H1 (cell line): Measurements from ENCODE around the gene XRRA1. TPM values are rescaled to one million over a fixed set of nuclear protein-coding genes. Genes with fewer than 3 reads are reported as not detected.

Experiments
- CTCF ChIA-PET: fragments of 300-600 bp; sonication (Branson Sonifier 250); formaldehyde crosslinking; loops from one replicate; lab custom pipeline; 2021; ENCODE audit not compliant: partially characterized antibody; lab: Charles Lee
- POLR2A ChIA-PET: fragments of 300-600 bp; sonication (Branson Sonifier 250); formaldehyde crosslinking; loops from one replicate; lab custom pipeline; 2021; ENCODE audit warnings: inconsistent platforms; ENCODE audit not compliant: partially characterized antibody; lab: Charles Lee
- DNase-seq, 2 experiments: peaks; one replicate each; pipeline versions ENCODE4 v3.0.0 to v3.0.0-alpha.2; 2010 to 2022; ENCODE audit warnings: low spot score in 2 of 2, low read depth in 1 of 2, mixed read lengths in 1 of 2
- FAIRE-seq: peaks from 2 replicates; lab custom pipeline; 2011; peaks lifted over from hg19 to GRCh38; lab: Jason Lieb, UNC
- H2AFZ ChIP-seq: 2 replicates; pipeline ENCODE4 v1.8.1; 2012; ENCODE audit warnings: low read length, inconsistent platforms
- H2AK5ac ChIP-seq: 2 replicates; pipeline ENCODE4 v1.6.1; 2013; ENCODE audit warnings: low read depth, low read length
- H2BK120ac ChIP-seq: replicated peaks from 2 replicates; pipeline ENCODE3; 2013; ENCODE audit warnings: low read depth, low read length, inconsistent platforms
- H2BK12ac ChIP-seq: 2 replicates; pipeline ENCODE4 v1.6.1; 2013; ENCODE audit warnings: low read depth, low read length
- H2BK15ac ChIP-seq: 2 replicates; pipeline ENCODE4 v1.6.1; 2013; ENCODE audit warnings: low read length
- H2BK20ac ChIP-seq: 2 replicates; pipeline ENCODE4 v1.6.1; 2013; ENCODE audit warnings: low read length
- H2BK5ac ChIP-seq: 2 replicates; pipeline ENCODE4 v1.6.1; 2013; ENCODE audit warnings: low read depth, low read length
- H3K14ac ChIP-seq: 2 replicates; pipeline ENCODE4 v1.6.1; 2013; ENCODE audit warnings: inconsistent platforms; ENCODE audit not compliant: insufficient read length
- H3K18ac ChIP-seq: 2 replicates; pipeline ENCODE4 v1.6.1; 2013; ENCODE audit warnings: low read length; ENCODE audit errors: extremely low read depth
- H3K23ac ChIP-seq: 2 replicates; pipeline ENCODE4 v1.6.1; 2013; ENCODE audit warnings: inconsistent platforms; ENCODE audit not compliant: insufficient read length
- H3K23me2 ChIP-seq: 2 replicates; pipeline ENCODE4 v1.6.1; 2013; ENCODE audit warnings: low read depth, low read length
- H3K27ac ChIP-seq: 2 replicates; pipeline ENCODE4 v1.6.1; 2011; ENCODE audit warnings: low read depth, low read length, inconsistent platforms
- H3K27me3 ChIP-seq, 4 experiments: replicated peaks in 1 of 4; 1 replicate in 1 of 4; 2 replicates in 3 of 4; pipeline versions ENCODE4 v1.6.1 to v1.8.1; 2011 to 2013; ENCODE audit warnings: low read length in 3 of 4, mild to moderate bottlenecking in 3 of 4, inconsistent platforms in 2 of 4, mixed read lengths in 2 of 4, moderate library complexity in 1 of 4; ENCODE audit not compliant: control insufficient read depth in 3 of 4, insufficient read depth in 3 of 4; ENCODE audit errors: extremely low read depth in 1 of 4
- H3K36me3 ChIP-seq, 4 experiments: 2 replicates each; pipeline versions ENCODE4 v1.6.1 to v1.8.1; 2011 to 2013; ENCODE audit warnings: mild to moderate bottlenecking in 4 of 4, low read length in 3 of 4, moderate library complexity in 2 of 4, control low read depth in 1 of 4, inconsistent platforms in 1 of 4; ENCODE audit not compliant: insufficient read depth in 4 of 4, control insufficient read depth in 2 of 4
- H3K4ac ChIP-seq: replicated peaks from 2 replicates; pipeline ENCODE3; 2013; ENCODE audit warnings: low read length, low read depth, mixed read lengths, inconsistent platforms; ENCODE audit not compliant: insufficient read length
- H3K4me1 ChIP-seq, 4 experiments: replicated peaks in 1 of 4; 1 replicate in 1 of 4; 2 replicates in 3 of 4; pipeline versions ENCODE4 v1.6.1 to v1.8.1; 2011 to 2013; ENCODE audit warnings: low read length in 3 of 4, inconsistent platforms in 2 of 4, mixed read lengths in 1 of 4; ENCODE audit not compliant: insufficient read depth in 4 of 4, control insufficient read depth in 3 of 4
- H3K4me2 ChIP-seq, 2 experiments: 2 replicates each; pipeline versions ENCODE4 v1.6.1 to v1.8.1; 2011 to 2013; ENCODE audit warnings: low read depth in 2 of 2, low read length in 2 of 2, control low read depth in 1 of 2, inconsistent platforms in 1 of 2, mild to moderate bottlenecking in 1 of 2; ENCODE audit not compliant: insufficient read depth in 1 of 2
- H3K4me3 ChIP-seq, 4 experiments: fragments of 200-600, 300-600 bp in 1 of 4; sonication (generic), shearing (Covaris generic), sonication (Bioruptor Twin) in 1 of 4; 2 replicates each; pipeline versions ENCODE4 v1.5.1 to v1.8.1; 2011 to 2016; ENCODE audit warnings: low read length in 4 of 4, low read depth in 3 of 4, control low read depth in 2 of 4, inconsistent platforms in 2 of 4, mild to moderate bottlenecking in 2 of 4, mixed read lengths in 1 of 4, moderate library complexity in 1 of 4; ENCODE audit not compliant: insufficient read depth in 2 of 4; ENCODE audit errors: extremely low read depth in 1 of 4
- H3K56ac ChIP-seq: replicated peaks from 2 replicates; pipeline ENCODE3; 2013; ENCODE audit warnings: low read depth, mild to moderate bottlenecking, mixed read lengths, low read length, inconsistent platforms; ENCODE audit not compliant: insufficient read length
- H3K79me1 ChIP-seq: 2 replicates; pipeline ENCODE4 v1.6.1; 2013; ENCODE audit warnings: low read depth, low read length, control low read depth
- H3K79me2 ChIP-seq, 2 experiments: 2 replicates each; pipeline versions ENCODE4 v1.6.1 to v1.8.1; 2012 to 2013; ENCODE audit warnings: low read length in 2 of 2, mild to moderate bottlenecking in 2 of 2, inconsistent platforms in 1 of 2; ENCODE audit not compliant: insufficient read depth in 2 of 2, control insufficient read depth in 1 of 2
- H3K9ac ChIP-seq, 4 experiments: replicated peaks in 1 of 4; 1 replicate in 1 of 4; 2 replicates in 3 of 4; pipeline versions ENCODE4 v1.6.1 to v1.8.1; 2011 to 2013; ENCODE audit warnings: low read depth in 3 of 4, low read length in 3 of 4, control low read depth in 2 of 4, mild to moderate bottlenecking in 2 of 4, moderate library complexity in 2 of 4, inconsistent platforms in 1 of 4; ENCODE audit errors: extremely low read depth in 1 of 4
- H3K9me3 ChIP-seq, 2 experiments: 2 replicates each; pipeline versions ENCODE4 v1.6.1 to v1.8.1; 2012 to 2013; ENCODE audit warnings: mild to moderate bottlenecking in 2 of 2, moderate library complexity in 2 of 2, control low read depth in 1 of 2, inconsistent platforms in 1 of 2, low read depth in 1 of 2, low read length in 1 of 2, mixed read lengths in 1 of 2; ENCODE audit not compliant: insufficient read depth in 2 of 2
- H4K20me1 ChIP-seq, 2 experiments: replicated peaks in 1 of 2; 2 replicates each; pipeline versions ENCODE3 to v1.8.1; 2011 to 2013; ENCODE audit warnings: inconsistent platforms in 2 of 2, low read length in 2 of 2, mild to moderate bottlenecking in 1 of 2; ENCODE audit not compliant: insufficient read depth in 2 of 2, control insufficient read depth in 1 of 2
- H4K5ac ChIP-seq: 2 replicates; pipeline ENCODE4 v1.6.1; 2013; ENCODE audit warnings: low read length, low read depth, mixed read lengths, inconsistent platforms; ENCODE audit not compliant: insufficient read length
- H4K8ac ChIP-seq: 2 replicates; pipeline ENCODE4 v1.8.0; 2013; ENCODE audit warnings: mild to moderate bottlenecking, moderate library complexity, low read length, inconsistent platforms; ENCODE audit not compliant: insufficient read depth; ENCODE audit errors: extremely low read depth
- H4K91ac ChIP-seq: replicated peaks from 2 replicates; pipeline ENCODE3; 2013; ENCODE audit warnings: low read length, mixed read lengths, inconsistent platforms; ENCODE audit not compliant: insufficient read length
- ATF2 ChIP-seq: IDR thresholded peaks from 2 replicates; pipeline ENCODE4 v1.6.1; 2012; ENCODE audit warnings: low read length, inconsistent platforms
- EGR1 ChIP-seq: IDR thresholded peaks from 2 replicates; pipeline ENCODE4 v1.6.1; 2011; ENCODE audit warnings: low read depth, low read length, borderline replicate concordance
- KDM1A ChIP-seq: fragments of 200-600, 300-600 bp; sonication (generic); IDR thresholded peaks from 2 replicates; pipeline ENCODE4 v1.7.1; 2016; ENCODE audit warnings: mild to moderate bottlenecking, low read length, borderline replicate concordance
- WGBS, 2 experiments: shearing (Covaris generic) in 1 of 2; methylation state at CpG; one replicate each; pipeline versions ENCODE4 v1.1.6 to v1.1.7; 2013 to 2015; ENCODE audit warnings: low lambda C conversion rate in 2 of 2, mixed read lengths in 2 of 2, inconsistent platforms in 1 of 2, low coverage in 1 of 2, missing lambda C conversion rate in 1 of 2; ENCODE audit not compliant: insufficient replicate concordance in 2 of 2, insufficient coverage in 1 of 2, insufficient read length in 1 of 2; ENCODE audit errors: extremely low coverage in 1 of 2, missing lambda C conversion rate in 1 of 2; 5-methylcytosine and 5-hydroxymethylcytosine counted together
- polyA plus RNA-seq, 7 experiments: library from polyadenylated mRNA; depleted of rRNA in 3 of 7; stranded (reverse) in 5 of 7; unstranded in 2 of 7; fragments of >200 nt in 5 of 7; fragments of 200-250 nt in 2 of 7; gene quantifications; 1 replicate in 5 of 7; 2 replicates in 1 of 7; 4 replicates in 1 of 7; pipeline versions ENCODE4 v1.2.1 to v1.2.3, GENCODE V29; 2011 to 2013; ENCODE audit warnings: missing spikeins in 2 of 7, mixed read lengths in 2 of 7
- total RNA-seq: library from RNA; stranded (reverse); fragmentation: NEBNext Ultra II Directional; extraction: Animal tissue kit (Norgen Biotek cat#: 25700); gene quantifications from 2 replicates; pipeline ENCODE4 v1.2.1, GENCODE V29; 2021

The XRRA1 gene
- total and polyA plus RNA-seq, 2 of the 8 experiments (the other 6 are each of a cell fraction or from before 2014, with no cell fraction given), result 2.1 to 7.1 TPM

- Histone ChIP-seq H3K56ac (no peak overlapping the region), H3K36me3 (peaks cover 0 to 4% (median 0%) of the 10 kb centered on the region in 4 experiments; a peak in 2 of 8 replicates), H3K18ac (no peak overlapping the region), H2AK5ac (no peak overlapping the region), H3K79me2 (peaks cover 3 to 68% of the 10 kb centered on the region in 2 experiments), H4K8ac (no peak overlapping the region), H3K27ac (no peak overlapping the region), H3K4me2 (peak overlapping the region in 1 of 2 experiments; percentile 99; a peak in 1 of 4 replicates), H3K4ac (no peak overlapping the region), H3K9me3 (no peaks in the 10 kb centered on the region), H2BK12ac (no peak overlapping the region), H3K4me1 (no peaks in the 10 kb centered on the region; a peak in 1 of 7 replicates), H4K20me1 (peaks cover 2 to 3% of the 10 kb centered on the region in 2 experiments), H2BK120ac (no peak overlapping the region), H3K27me3 (no peaks in the 10 kb centered on the region), H2BK15ac (no peak overlapping the region), H4K5ac (no peak overlapping the region), H2AFZ (no peak overlapping the region), H3K23ac (no peak overlapping the region), H3K14ac (no peak overlapping the region), H3K79me1 (peaks cover 5% of the 10 kb centered on the region), H2BK5ac (no peak overlapping the region), H3K4me3 (0 out of 8 replicates have a peak overlapping the region, but pooled peaks of 1 of the 4 experiments have one; percentile 91), H4K91ac (no peak overlapping the region), H2BK20ac (no peak overlapping the region), H3K9ac (no peak overlapping the region), H3K23me2 (peaks cover 5% of the 10 kb centered on the region)
- CTCF ChIA-PET, result no interaction called here
- 89% methylated on average over 8 of the region's 8 CpGs; no CpG with 5 or more reads in 1 of the 2 experiments for WGBS, 2 experiments
- POLR2A ChIA-PET, result interaction anchor here (1.7 kb wide), 1 partner anchor 38 kb away, joined by 4 read pairs; the partner anchor contains the start of gene NEU3
- DNase-seq (no peak), FAIRE-seq (no peak)
- no peak for TF ChIP-seq EGR1
- no peak for TF ChIP-seq KDM1A
- TF ChIP-seq ATF2, result no peak
These were observed 2.3 kb upstream of the XRRA1 start for GRCh38 chr11:74951226-74951625.
